ENCODE results near the gene NMU. TPM values are rescaled to one million over a fixed set of nuclear protein-coding genes. Genes with fewer than 3 reads are reported as not detected.

The NMU gene
- total and polyA plus RNA-seq, 9 of the 15 experiments (the other 6 are each of a cell fraction or from before 2014, with no cell fraction given), result 73.8 to 846 (median 599) TPM

GRCh38 chr4:55618546-55619143 is 17.5 kb downstream of the NMU start (continued):
- peak; percentile 60 to 69; a peak in 3 of 4 replicates for TF ChIP-seq MLLT1 (IDR thresholded peaks at IDR 0.05)
- no peak for TF ChIP-seq CCAR2 (IDR thresholded peaks at IDR 0.05; ENCODE audit: low read depth, low read length)
- TF ChIP-seq ZNF507 (tag; conservative IDR thresholded peaks at IDR 0.05), result no peak
- TF ChIP-seq ZNF699 (CRISPR knock-in tag; IDR thresholded peaks at IDR 0.05; ENCODE audit: insufficient replicate concordance), result no peak
- TF ChIP-seq SNIP1 (IDR thresholded peaks at IDR 0.05; ENCODE audit: low read depth), result no peak
- TF ChIP-seq TRIM24 (IDR thresholded peaks at IDR 0.05), result peak in 1 of 2 experiments; percentile 28; a peak in 1 of 4 replicates
- peak; percentile 65; the same call in 1 of the 2 replicates for TF ChIP-seq ZZZ3 (IDR thresholded peaks at IDR 0.05)
- TF ChIP-seq ELF2 (CRISPR knock-in tag; IDR thresholded peaks at IDR 0.05), result no peak
- TF ChIP-seq HDAC1 (IDR thresholded peaks at IDR 0.05), result no peak
- no peak for TF ChIP-seq MYNN (IDR thresholded peaks at IDR 0.05)
- no peak for TF ChIP-seq MYNN (CRISPR knock-in tag; IDR thresholded peaks at IDR 0.05)
- TF ChIP-seq ZMIZ1 (IDR thresholded peaks at IDR 0.05; ENCODE audit: low read depth in 2 of 2, low read length in 2 of 2), result no peak
- TF ChIP-seq ZNF12 (CRISPR knock-in tag; IDR thresholded peaks at IDR 0.05), result no peak
- peak; percentile 49; the same call in 1 of the 2 replicates for TF ChIP-seq TOE1 (IDR thresholded peaks at IDR 0.05; ENCODE audit: borderline replicate concordance)
- TF ChIP-seq TOE1 (CRISPR knock-in tag; IDR thresholded peaks at IDR 0.05; ENCODE audit: borderline replicate concordance, low read depth), result no peak
- no peak for TF ChIP-seq ZNF253 (CRISPR knock-in tag; conservative IDR thresholded peaks at IDR 0.05)
- TF ChIP-seq CC2D1A (IDR thresholded peaks at IDR 0.05), result peak; percentile 67
- 0 out of 2 replicates have a peak, but pooled peaks have one; percentile 36 for TF ChIP-seq NKRF (IDR thresholded peaks at IDR 0.05; ENCODE audit: borderline replicate concordance)
- TF ChIP-seq ZNF449 (CRISPR knock-in tag; IDR thresholded peaks at IDR 0.05), result no peak
- TF ChIP-seq KDM1A (IDR thresholded peaks at IDR 0.05), result 0 out of 4 replicates have a peak, but pooled peaks of 1 of the 2 experiments have one; percentile 18
- peak; percentile 95 for TF ChIP-seq THRAP3 (IDR thresholded peaks at IDR 0.05; ENCODE audit: borderline replicate concordance)

Data from K562 (cell line).